ENCODE data around the gene AGFG1.

AGFG1 gene

DNA sequence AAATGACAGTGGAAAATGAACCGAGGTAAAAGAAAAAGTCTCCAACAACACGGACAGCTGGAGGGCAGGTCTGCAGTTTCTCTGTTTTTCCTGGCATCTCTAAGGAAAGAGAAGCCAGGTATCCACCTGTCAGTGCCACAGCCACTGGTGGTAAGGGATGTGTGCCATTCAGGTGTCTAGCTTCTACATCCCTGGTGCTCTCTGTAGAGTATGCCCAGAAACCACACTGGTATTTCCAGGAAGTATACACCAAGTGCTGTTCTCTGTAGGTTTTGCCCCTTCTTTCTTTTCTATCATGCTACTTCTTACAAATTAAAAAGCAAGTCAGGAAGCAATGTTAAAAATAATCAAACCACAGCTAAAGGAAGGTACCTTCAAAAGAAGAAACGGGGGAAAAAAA is 7.6 kb upstream of the AGFG1 start:
- in situ Hi-C loops (cut with HindIII; ENCODE audit: low pct_unique_long_range_greater_than_20kb, low sequenced_read_pairs), result no loop called here
- no peak for DNase-seq (ENCODE audit: low read depth in 1 of 2, low spot score in 1 of 2)

DNA sequence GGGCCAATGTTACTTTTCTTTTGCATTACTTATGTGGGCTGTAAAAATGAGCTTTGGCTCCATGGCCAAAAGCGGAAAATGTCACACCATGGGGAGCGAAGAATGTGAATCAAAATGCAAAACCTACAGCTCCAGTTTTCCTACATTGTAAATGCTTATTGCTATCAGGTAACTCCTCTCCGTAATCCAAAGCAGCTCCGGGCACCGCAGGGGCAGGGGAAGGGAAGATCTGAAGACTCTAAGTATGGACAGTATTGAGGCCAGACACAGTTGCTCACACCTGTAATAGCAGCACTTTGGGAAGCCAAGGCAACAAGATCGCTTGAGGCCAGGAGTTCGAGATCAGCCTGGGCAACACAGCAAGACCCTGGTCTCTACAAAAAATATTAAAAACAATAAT is 7.1 kb upstream of the AGFG1 start:
- DNase-seq (ENCODE audit: low read depth in 1 of 2, low spot score in 1 of 2), result no peak
- in situ Hi-C loops (cut with HindIII; ENCODE audit: low pct_unique_long_range_greater_than_20kb, low sequenced_read_pairs), result no loop called here
- no peak for TF ChIP-seq JUND (IDR thresholded peaks at IDR 0.05; ENCODE audit: low read depth)

More for the DNA sequence above, 7.6 kb upstream of the AGFG1 start:
- TF ChIP-seq JUND (IDR thresholded peaks at IDR 0.05; ENCODE audit: low read depth), result no peak

GRCh38 chr2:227466887-227467600 is 4.9 kb upstream of the AGFG1 start:
- no peak for DNase-seq (ENCODE audit: low read depth in 1 of 2, low spot score in 1 of 2)

GRCh38 chr2:227471412-227471811 is 544 bp upstream of the AGFG1 start:
- TF ChIP-seq JUND (IDR thresholded peaks at IDR 0.05; ENCODE audit: low read depth), result no peak
- no peak for DNase-seq (ENCODE audit: low read depth in 1 of 2, low spot score in 1 of 2)
- in situ Hi-C loops (cut with HindIII; ENCODE audit: low pct_unique_long_range_greater_than_20kb, low sequenced_read_pairs), result no loop called here

More at GRCh38 chr2:227466887-227467600, 4.9 kb upstream of the AGFG1 start:
- no peak for TF ChIP-seq JUND (IDR thresholded peaks at IDR 0.05; ENCODE audit: low read depth)
- in situ Hi-C loops (cut with HindIII; ENCODE audit: low pct_unique_long_range_greater_than_20kb, low sequenced_read_pairs), result no loop called here

DNA sequence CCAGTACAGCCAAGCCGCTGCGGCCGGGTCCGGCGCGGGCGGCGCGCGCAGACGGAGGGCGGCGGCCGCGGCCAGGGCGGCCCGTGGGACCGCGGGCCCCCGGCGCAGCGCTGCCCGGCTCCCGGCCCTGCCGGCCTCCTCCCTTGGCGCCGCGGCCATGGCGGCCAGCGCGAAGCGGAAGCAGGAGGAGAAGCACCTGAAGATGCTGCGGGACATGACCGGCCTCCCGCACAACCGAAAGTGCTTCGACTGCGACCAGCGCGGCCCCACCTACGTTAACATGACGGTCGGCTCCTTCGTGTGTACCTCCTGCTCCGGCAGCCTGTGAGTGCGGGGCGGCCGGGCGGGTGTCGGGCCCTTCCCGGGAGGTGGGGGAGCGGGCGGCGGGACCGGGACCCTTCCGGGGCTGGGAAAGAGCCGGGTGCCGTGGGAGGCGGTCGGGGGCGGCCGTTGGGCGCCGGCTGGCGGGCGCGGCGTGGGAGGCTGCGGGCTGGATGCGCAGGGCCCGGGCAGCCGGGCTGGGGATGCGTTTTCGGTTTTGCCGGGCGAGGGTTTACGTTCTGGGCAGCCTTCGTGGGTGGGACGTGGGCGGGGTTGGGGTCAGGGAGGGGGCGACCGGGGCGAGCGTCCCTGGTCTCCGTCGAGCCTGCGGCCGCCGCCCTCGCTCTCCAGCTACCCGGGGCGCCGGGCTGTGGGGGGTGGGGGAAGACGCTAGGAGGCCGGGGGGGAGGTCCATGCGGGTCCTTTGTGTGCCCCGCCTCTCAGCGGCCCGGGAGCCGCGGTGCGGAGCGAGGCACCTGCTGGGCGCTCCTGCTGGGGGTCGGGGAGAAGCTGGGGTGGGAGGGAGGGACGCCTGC is 537 bp downstream of the AGFG1 start:
- DNase-seq (ENCODE audit: low read depth in 1 of 2, low spot score in 1 of 2), result peak in 1 of 2 experiments; percentile 26
- in situ Hi-C loops (cut with HindIII; ENCODE audit: low pct_unique_long_range_greater_than_20kb, low sequenced_read_pairs), result no loop called here
- no peak for TF ChIP-seq JUND (IDR thresholded peaks at IDR 0.05; ENCODE audit: low read depth)

- TF ChIP-seq JUND (IDR thresholded peaks at IDR 0.05; ENCODE audit: low read depth), result no peak
- no peak for DNase-seq (ENCODE audit: low read depth in 1 of 2, low spot score in 1 of 2)
- in situ Hi-C loops (cut with HindIII; ENCODE audit: low pct_unique_long_range_greater_than_20kb, low sequenced_read_pairs), result no loop called here
Measured at GRCh38 chr2:227473122-227473461, 1.1 kb downstream of the AGFG1 start.

GRCh38 chr2:227473806-227474205 is 1.9 kb downstream of the AGFG1 start:
- DNase-seq (ENCODE audit: low read depth in 1 of 2, low spot score in 1 of 2), result no peak
- TF ChIP-seq JUND (IDR thresholded peaks at IDR 0.05; ENCODE audit: low read depth), result no peak
- in situ Hi-C loops (cut with HindIII; ENCODE audit: low pct_unique_long_range_greater_than_20kb, low sequenced_read_pairs), result no loop called here

DNA sequence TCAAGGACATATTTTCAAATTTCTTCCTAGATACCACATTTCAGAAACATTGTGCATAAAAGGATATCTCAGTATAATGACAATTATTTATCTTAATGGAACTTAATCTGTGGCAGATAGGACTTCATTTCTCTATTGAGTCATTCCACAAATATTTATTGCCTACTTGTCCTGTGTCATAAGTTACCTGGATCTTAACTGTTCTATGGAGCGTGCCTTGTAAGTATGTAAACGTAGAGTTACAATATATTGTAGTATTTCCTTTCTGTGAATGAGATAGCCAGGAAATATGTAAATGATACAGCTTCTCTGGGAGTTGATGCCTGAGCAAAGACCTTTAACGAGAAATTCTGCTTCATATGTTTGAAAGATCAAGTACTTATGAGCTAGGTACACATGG is 2.5 kb downstream of the AGFG1 start:
- no peak for TF ChIP-seq JUND (IDR thresholded peaks at IDR 0.05; ENCODE audit: low read depth)
- no peak for DNase-seq (ENCODE audit: low read depth in 1 of 2, low spot score in 1 of 2)
- in situ Hi-C loops (cut with HindIII; ENCODE audit: low pct_unique_long_range_greater_than_20kb, low sequenced_read_pairs), result no loop called here

DNA sequence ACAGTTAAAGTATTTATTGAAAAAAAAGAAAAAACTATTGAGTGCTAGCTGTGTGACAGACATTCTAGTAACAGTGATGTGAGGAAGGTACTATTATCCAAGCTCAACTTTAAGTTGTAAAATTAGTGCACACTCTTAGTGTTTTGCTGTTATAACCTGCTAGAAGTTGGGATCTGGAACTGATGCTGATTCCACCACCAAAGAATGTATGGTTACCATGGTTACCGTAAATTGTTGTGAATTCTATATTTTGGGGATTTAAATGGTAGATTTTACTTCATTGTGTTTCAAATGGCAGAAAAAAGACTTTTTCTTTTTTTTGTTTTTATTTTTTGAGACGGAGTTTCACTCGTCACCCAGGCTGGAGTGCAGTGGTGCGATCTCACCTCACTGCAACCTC is 5.3 kb downstream of the AGFG1 start:
- in situ Hi-C loops (cut with HindIII; ENCODE audit: low pct_unique_long_range_greater_than_20kb, low sequenced_read_pairs), result no loop called here
- DNase-seq (ENCODE audit: low read depth in 1 of 2, low spot score in 1 of 2), result no peak
- no peak for TF ChIP-seq JUND (IDR thresholded peaks at IDR 0.05; ENCODE audit: low read depth)

DNA sequence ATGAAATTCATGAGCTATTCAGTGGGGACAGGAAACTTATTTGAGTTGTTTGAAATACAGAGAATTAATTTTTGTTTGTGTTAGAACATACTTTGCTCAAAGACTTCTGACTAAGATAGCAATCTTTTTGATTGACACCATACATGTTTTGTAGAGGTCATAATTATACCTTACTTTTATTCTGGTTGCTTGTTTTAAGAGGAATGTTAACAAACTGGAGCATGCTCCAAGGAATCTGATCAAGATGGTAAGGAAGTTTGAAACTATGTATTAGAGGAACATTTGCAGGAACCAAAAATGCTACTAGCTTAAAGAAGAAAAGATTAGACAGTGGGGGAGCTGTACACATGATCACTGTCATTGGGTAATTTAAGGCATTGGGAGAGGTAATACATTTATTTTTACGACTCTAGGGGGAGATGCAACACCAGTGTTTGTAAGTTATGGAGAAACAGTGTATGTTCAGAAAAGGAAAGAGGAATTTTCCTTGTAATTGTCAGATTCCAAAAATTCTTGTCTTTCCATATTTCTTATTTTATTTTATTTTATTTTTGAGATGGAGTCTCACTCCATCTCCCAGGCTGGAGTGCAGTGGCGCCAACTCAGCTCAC is 8.0 kb downstream of the AGFG1 start:
- in situ Hi-C loops (cut with HindIII; ENCODE audit: low pct_unique_long_range_greater_than_20kb, low sequenced_read_pairs), result no loop called here
- peak in 1 of 2 experiments; percentile 33 for DNase-seq (ENCODE audit: low read depth in 1 of 2, low spot score in 1 of 2)
- TF ChIP-seq JUND (IDR thresholded peaks at IDR 0.05; ENCODE audit: low read depth), result no peak

DNA sequence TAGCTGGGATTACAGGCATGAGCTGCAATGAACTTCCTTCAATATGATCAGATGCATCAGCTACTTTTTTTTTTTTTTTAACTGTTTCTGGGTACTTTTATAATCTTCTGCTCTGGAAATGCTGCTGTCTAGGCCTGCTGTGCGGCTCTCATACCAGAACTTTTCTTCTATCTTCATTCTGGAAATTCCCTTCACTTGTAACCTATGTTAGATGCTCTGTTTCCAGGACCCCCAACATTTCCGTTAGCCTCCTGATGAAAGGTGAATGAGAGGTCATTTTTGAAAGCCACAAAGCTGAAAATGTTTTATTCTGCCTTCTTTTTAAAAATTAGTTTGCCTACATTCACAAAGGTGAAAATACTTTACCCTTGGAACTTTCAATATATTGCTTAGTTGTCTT is 8.6 kb downstream of the AGFG1 start:
- no peak for DNase-seq (ENCODE audit: low read depth in 1 of 2, low spot score in 1 of 2)
- no peak for TF ChIP-seq JUND (IDR thresholded peaks at IDR 0.05; ENCODE audit: low read depth)
- in situ Hi-C loops (cut with HindIII; ENCODE audit: low pct_unique_long_range_greater_than_20kb, low sequenced_read_pairs), result no loop called here

DNA sequence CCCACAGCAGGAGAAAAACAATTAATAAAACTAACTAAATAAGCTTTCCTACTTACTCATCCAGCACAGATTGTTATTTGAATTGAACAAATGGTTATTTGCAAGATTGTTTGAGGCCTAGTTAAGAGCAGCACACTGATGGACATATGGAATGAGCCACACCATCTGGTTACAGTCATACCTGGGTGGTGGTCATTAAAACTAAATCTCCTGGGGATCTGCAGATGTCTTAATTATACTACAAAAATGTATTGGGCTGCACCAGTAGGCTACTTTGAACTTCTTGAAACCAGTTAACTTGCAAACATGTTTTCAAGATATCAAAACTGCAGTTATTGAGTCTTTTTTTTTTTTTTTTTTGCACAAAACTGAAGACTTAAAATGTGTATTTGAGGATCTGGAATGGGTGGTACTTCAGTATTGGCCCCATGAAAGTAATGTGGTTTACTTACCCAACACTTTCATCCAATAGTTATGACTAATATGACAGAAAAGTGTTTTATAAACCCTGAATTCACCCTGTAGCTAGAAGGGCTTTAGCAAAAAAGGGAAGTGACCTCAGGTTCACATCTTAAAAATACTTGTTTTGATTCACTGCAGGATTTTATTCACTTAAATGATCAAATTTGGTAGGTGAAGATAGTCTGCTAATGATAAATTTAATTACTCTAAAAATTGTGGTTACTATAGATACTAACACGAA is 10.8 kb downstream of the AGFG1 start:
- DNase-seq (ENCODE audit: low read depth in 1 of 2, low spot score in 1 of 2), result no peak
- TF ChIP-seq JUND (IDR thresholded peaks at IDR 0.05; ENCODE audit: low read depth), result no peak
- in situ Hi-C loops (cut with HindIII; ENCODE audit: low pct_unique_long_range_greater_than_20kb, low sequenced_read_pairs), result no loop called here

All from T47D (cell line).